Activated naive CD4-positive, alpha-beta T cell treated with anti-CD3 and anti-CD28 coated beads for 36 hours (primary cell): ENCODE measurements around the gene PHF14. TPM values are rescaled to one million over a fixed set of nuclear protein-coding genes. Genes with fewer than 3 reads are reported as not detected.

Source experiments
- CTCF ChIA-PET: fragments of 350-600 bp; sonication (Branson Sonifier 250); formaldehyde crosslinking; loops from one replicate; lab custom pipeline; 2021; ENCODE audit warnings: antibody characterized with exemption; lab: Charles Lee
- DNase-seq: peaks from one replicate; pipeline ENCODE4 v3.0.0-alpha.2; 2020
- H3K27ac Mint-ChIP-seq: one replicate; pipeline ENCODE4 v1.8.0; 2021; ENCODE audit warnings: mild to moderate bottlenecking, mixed read lengths
- H3K27me3 Mint-ChIP-seq: one replicate; pipeline ENCODE4 v1.8.0; 2021; ENCODE audit warnings: low read depth, mixed read lengths
- H3K36me3 Mint-ChIP-seq: one replicate; pipeline ENCODE4 v1.8.0; 2021; ENCODE audit warnings: low read depth, mixed read lengths
- H3K4me1 Mint-ChIP-seq: one replicate; pipeline ENCODE4 v1.8.0; 2021; ENCODE audit warnings: low read depth, mixed read lengths
- H3K4me3 Mint-ChIP-seq: one replicate; pipeline ENCODE4 v1.8.0; 2021; ENCODE audit warnings: mild to moderate bottlenecking, moderate library complexity, mixed read lengths
- H3K9me3 Mint-ChIP-seq: one replicate; pipeline ENCODE4 v1.8.0; 2021; ENCODE audit warnings: mixed read lengths
- intact Hi-C: fragments of 100-400 bp; cut with micrococcal nuclease; formaldehyde crosslinking; loops from one replicate; pipeline ENCODE4 v1.15.1; 2023
- total RNA-seq, 2 experiments: library from RNA; stranded (reverse); gene quantifications; one replicate each; pipeline ENCODE4 v1.2.3, GENCODE V29; 2021

The PHF14 gene
- total RNA-seq, 2 experiments from 2014 or later = 26.0 to 28.1 TPM

- no peak for DNase-seq
- Mint-ChIP-seq H3K4me1 (peaks cover 17% of the 10 kb centered on the region), H3K4me3 (no peak overlapping the region), H3K27me3 (no peaks in the 10 kb centered on the region), H3K27ac (no peak overlapping the region), H3K9me3 (no peaks in the 10 kb centered on the region), H3K36me3 (peaks cover 6% of the 10 kb centered on the region)
- CTCF ChIA-PET = no interaction called here
- intact Hi-C loops = no loop called here
Measured at GRCh38 chr7:11168650-11169170, 195.0 kb downstream of the PHF14 start.

DNA sequence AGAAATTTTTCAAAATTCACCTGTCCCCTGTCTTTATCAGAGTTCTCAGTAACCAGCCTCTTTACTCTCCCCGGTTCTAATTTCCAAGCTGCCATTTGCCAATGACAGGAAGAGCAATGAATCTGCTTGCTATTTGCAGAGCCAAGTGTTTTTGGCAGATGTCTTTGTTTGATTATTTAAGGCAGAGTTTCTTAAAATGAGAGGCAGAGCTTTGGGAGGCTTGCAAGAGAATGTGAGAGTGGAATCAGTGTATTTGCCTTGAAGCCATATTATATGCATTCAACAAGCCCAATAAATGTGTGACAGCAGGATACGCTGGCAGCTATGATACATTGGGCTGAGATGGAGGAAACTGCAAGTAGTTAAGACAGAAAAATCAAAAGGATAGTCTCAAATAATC, 196.5 kb downstream of the PHF14 start:
- Mint-ChIP-seq H3K27me3 (no peaks in the 10 kb centered on the region), H3K27ac (no peak overlapping the region), H3K36me3 (peaks cover 4% of the 10 kb centered on the region), H3K4me1 (peaks cover 17% of the 10 kb centered on the region), H3K9me3 (no peaks in the 10 kb centered on the region), H3K4me3 (no peak overlapping the region)
- CTCF ChIA-PET = no interaction called here
- intact Hi-C loops = loop anchor here (2.0 kb wide), 2 partner anchors 23 to 49 kb away; no protein-coding TSS in a partner anchor
- DNase-seq = no peak

DNA sequence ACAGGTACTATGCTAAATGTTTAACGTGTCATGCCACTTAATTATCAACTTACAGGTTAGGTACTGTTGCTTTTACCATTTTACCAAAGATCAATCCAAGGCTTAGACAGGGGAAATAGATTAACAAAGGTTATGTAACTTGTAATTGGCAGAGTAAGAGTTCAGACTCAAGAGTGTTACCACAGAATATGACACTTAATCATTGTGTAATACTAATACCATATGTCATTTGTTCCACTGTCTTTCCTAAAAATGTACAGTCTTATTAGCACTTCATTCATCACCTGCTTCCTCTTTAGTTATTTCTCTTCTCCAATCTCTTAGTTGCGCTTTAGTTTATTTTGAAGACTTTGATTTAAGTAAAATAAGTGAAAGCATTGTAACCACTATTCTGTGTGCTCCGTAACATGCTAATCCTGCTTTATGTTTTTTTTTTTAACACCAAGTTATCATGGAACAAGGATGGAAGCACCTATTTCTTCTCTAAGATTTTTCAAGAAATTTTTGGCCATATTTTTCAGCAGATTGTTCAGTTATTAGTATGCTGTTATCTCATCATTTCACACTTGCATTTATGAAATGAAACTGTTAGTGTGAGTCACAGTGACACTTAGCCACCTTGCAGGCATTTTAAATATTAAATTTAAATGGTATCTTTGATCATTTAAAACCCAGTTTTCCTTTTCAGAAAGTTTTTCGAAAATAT, 197.3 kb downstream of the PHF14 start:
- Mint-ChIP-seq H3K36me3 (peaks cover 4% of the 10 kb centered on the region), H3K4me3 (no peak overlapping the region), H3K27me3 (no peaks in the 10 kb centered on the region), H3K4me1 (peaks cover 17% of the 10 kb centered on the region), H3K27ac (no peak overlapping the region), H3K9me3 (no peaks in the 10 kb centered on the region)
- intact Hi-C loops = loop anchor here (2.0 kb wide), 2 partner anchors 22 to 50 kb away; no protein-coding TSS in a partner anchor
- CTCF ChIA-PET = no interaction called here
- no peak for DNase-seq

DNA sequence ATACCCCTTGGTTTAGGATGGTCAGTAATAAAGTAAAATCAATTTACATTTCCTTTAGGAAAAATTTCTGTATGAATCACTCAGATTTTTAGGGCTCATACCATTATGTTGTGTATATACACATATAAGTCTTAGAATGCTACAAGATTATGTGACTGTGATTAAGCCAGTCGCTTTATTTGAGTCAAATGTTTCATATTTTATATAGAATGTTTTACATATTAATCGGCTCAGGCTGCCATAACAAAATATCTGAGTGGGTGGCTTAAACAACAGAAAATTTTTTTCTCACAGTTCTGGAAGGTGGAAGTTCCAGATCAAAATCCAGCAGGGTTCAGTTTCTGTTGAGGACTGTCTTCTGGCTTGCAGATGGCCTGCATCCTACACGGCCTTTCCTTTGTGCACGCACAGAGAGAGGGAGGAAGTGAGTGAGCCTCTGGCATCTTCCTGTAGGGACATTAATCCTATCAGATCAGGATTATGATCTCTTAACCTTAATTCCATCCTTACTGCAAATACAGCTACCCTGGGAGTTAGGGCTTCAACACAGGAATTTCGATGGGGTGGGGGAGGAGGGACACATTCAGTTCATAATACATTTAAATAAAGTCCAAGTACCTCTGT, 198.0 kb downstream of the PHF14 start:
- no peak for DNase-seq
- Mint-ChIP-seq H3K27ac (no peak overlapping the region), H3K4me1 (peaks cover 17% of the 10 kb centered on the region), H3K9me3 (no peaks in the 10 kb centered on the region), H3K36me3 (peaks cover 4% of the 10 kb centered on the region), H3K27me3 (no peaks in the 10 kb centered on the region), H3K4me3 (no peak overlapping the region)
- intact Hi-C loops = loop anchor here (2.0 kb wide), 2 partner anchors 21 to 51 kb away; no protein-coding TSS in a partner anchor
- CTCF ChIA-PET = interaction anchor here (1.1 kb wide), 1 partner anchor 40 kb away, joined by 3 read pairs; no protein-coding TSS in a partner anchor

GRCh38 chr7:11172835-11173234, 199.2 kb downstream of the PHF14 start:
- intact Hi-C loops = no loop called here
- Mint-ChIP-seq H3K9me3 (no peaks in the 10 kb centered on the region), H3K27ac (no peak overlapping the region), H3K27me3 (no peaks in the 10 kb centered on the region), H3K36me3 (peaks cover 4% of the 10 kb centered on the region), H3K4me1 (peaks cover 17% of the 10 kb centered on the region), H3K4me3 (no peak overlapping the region)
- CTCF ChIA-PET = interaction anchor here (0.6 kb wide), 1 partner anchor 43 kb away, joined by 3 read pairs; no protein-coding TSS in a partner anchor
- no peak for DNase-seq

DNA sequence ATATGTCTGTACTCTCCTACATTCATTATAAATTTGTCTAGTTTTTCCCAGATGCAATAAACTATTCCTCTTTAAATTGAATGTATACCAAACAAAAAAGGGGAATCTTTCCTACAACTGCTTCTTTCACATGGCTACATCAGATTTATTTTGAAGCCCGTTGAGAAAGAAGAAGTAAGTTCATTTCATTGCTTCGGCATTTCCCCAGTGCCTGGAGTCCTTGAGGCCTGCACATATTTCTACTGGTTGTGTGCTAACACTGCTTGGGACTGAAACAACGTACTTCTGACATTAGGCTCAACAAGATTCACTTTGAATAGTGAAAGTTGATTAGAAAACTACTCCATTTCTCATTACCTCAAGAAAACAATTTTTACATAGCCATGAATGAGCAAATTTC, 201.7 kb downstream of the PHF14 start:
- DNase-seq = no peak
- Mint-ChIP-seq H3K36me3 (peaks cover 4% of the 10 kb centered on the region), H3K27ac (no peak overlapping the region), H3K27me3 (no peaks in the 10 kb centered on the region), H3K4me1 (peaks cover 14% of the 10 kb centered on the region), H3K9me3 (no peaks in the 10 kb centered on the region), H3K4me3 (no peak overlapping the region)
- intact Hi-C loops = no loop called here
- CTCF ChIA-PET = no interaction called here

GRCh38 chr7:11175887-11176286, 202.2 kb downstream of the PHF14 start:
- no peaks in the 10 kb centered on the region for H3K27me3 Mint-ChIP-seq
- no peak overlapping the region for H3K4me3 Mint-ChIP-seq
- H3K27ac Mint-ChIP-seq = no peak overlapping the region
- CTCF ChIA-PET = interaction anchor here (0.8 kb wide), 1 partner anchor 20 kb away, joined by 3 read pairs; no protein-coding TSS in a partner anchor
- intact Hi-C loops = no loop called here
- H3K4me1 Mint-ChIP-seq = peaks cover 8% of the 10 kb centered on the region
- DNase-seq = no peak
- peaks cover 4% of the 10 kb centered on the region for H3K36me3 Mint-ChIP-seq
- H3K9me3 Mint-ChIP-seq = no peaks in the 10 kb centered on the region

- intact Hi-C loops = no loop called here
- H3K27ac Mint-ChIP-seq = no peak overlapping the region
- H3K9me3 Mint-ChIP-seq = no peaks in the 10 kb centered on the region
- CTCF ChIA-PET = no interaction called here
- no peak for DNase-seq
- no peak overlapping the region for H3K4me3 Mint-ChIP-seq
- H3K36me3 Mint-ChIP-seq = peaks cover 3% of the 10 kb centered on the region
- no peaks in the 10 kb centered on the region for H3K4me1 Mint-ChIP-seq
- no peaks in the 10 kb centered on the region for H3K27me3 Mint-ChIP-seq
Measured at GRCh38 chr7:11176985-11177555, 203.4 kb downstream of the PHF14 start.

GRCh38 chr7:11177793-11178192, 204.1 kb downstream of the PHF14 start:
- Mint-ChIP-seq H3K9me3 (no peaks in the 10 kb centered on the region), H3K27me3 (no peaks in the 10 kb centered on the region), H3K4me3 (no peak overlapping the region), H3K4me1 (no peaks in the 10 kb centered on the region), H3K36me3 (peaks cover 3% of the 10 kb centered on the region), H3K27ac (no peak overlapping the region)
- DNase-seq = no peak
- CTCF ChIA-PET = no interaction called here
- intact Hi-C loops = no loop called here

GRCh38 chr7:11181590-11181989, 207.9 kb downstream of the PHF14 start:
- H3K27ac Mint-ChIP-seq = no peak overlapping the region
- H3K4me3 Mint-ChIP-seq = no peak overlapping the region
- no peaks in the 10 kb centered on the region for H3K36me3 Mint-ChIP-seq
- H3K4me1 Mint-ChIP-seq = no peaks in the 10 kb centered on the region
- H3K9me3 Mint-ChIP-seq = peaks cover 13% of the 10 kb centered on the region
- CTCF ChIA-PET = no interaction called here
- DNase-seq = no peak
- intact Hi-C loops = no loop called here
- no peaks in the 10 kb centered on the region for H3K27me3 Mint-ChIP-seq

GRCh38 chr7:11182736-11183135, 209.1 kb downstream of the PHF14 start:
- Mint-ChIP-seq H3K36me3 (no peaks in the 10 kb centered on the region), H3K4me3 (no peak overlapping the region), H3K4me1 (no peaks in the 10 kb centered on the region), H3K9me3 (peaks cover 13% of the 10 kb centered on the region), H3K27ac (no peak overlapping the region), H3K27me3 (no peaks in the 10 kb centered on the region)
- DNase-seq = no peak
- intact Hi-C loops = no loop called here
- CTCF ChIA-PET = no interaction called here

GRCh38 chr7:11185179-11185815, 211.6 kb downstream of the PHF14 start:
- Mint-ChIP-seq H3K4me1 (no peaks in the 10 kb centered on the region), H3K27me3 (no peaks in the 10 kb centered on the region), H3K27ac (no peak overlapping the region), H3K9me3 (peaks cover 13% of the 10 kb centered on the region), H3K4me3 (no peak overlapping the region), H3K36me3 (no peaks in the 10 kb centered on the region)
- CTCF ChIA-PET = no interaction called here
- intact Hi-C loops = no loop called here
- no peak for DNase-seq
